SIG-M5 treated with dmso at 0.1 percent for 504 hours (cell line): ENCODE measurements around the gene DDX20.

Experiments
- DNase-seq: peaks from one replicate; lab custom pipeline; 2025; ENCODE audit not compliant: unreplicated experiment; lab: John Stamatoyannopoulos, UW

Gene DDX20

GRCh38 chr1:111746614-111746999 is 9.1 kb upstream of the DDX20 start:
- DNase-seq: no peak

GRCh38 chr1:111747282-111747734 is 8.4 kb upstream of the DDX20 start:
- DNase-seq: peak; percentile 81

GRCh38 chr1:111747947-111748346 is 7.8 kb upstream of the DDX20 start:
- no peak for DNase-seq

GRCh38 chr1:111749628-111750027 is 6.1 kb upstream of the DDX20 start:
- DNase-seq: no peak

GRCh38 chr1:111750856-111751255 is 4.8 kb upstream of the DDX20 start:
- DNase-seq: no peak

- DNase-seq: no peak
Observed at GRCh38 chr1:111751906-111752575, 3.7 kb upstream of the DDX20 start.

- no peak for DNase-seq
Observed at GRCh38 chr1:111754984-111755330, 744 bp upstream of the DDX20 start.

GRCh38 chr1:111756124-111756513 is 418 bp downstream of the DDX20 start:
- DNase-seq: no peak

GRCh38 chr1:111758373-111758772 is 2.7 kb downstream of the DDX20 start:
- peak; percentile 41 for DNase-seq

- DNase-seq: no peak
Observed at GRCh38 chr1:111761717-111762116, 6.0 kb downstream of the DDX20 start.

GRCh38 chr1:111762332-111762731 is 6.6 kb downstream of the DDX20 start:
- DNase-seq: no peak

GRCh38 chr1:111768023-111768422 is 12.3 kb downstream of the DDX20 start:
- no peak for DNase-seq

GRCh38 chr1:111768625-111769024 is 12.9 kb downstream of the DDX20 start:
- no peak for DNase-seq

- DNase-seq: peak; percentile 72
Observed at GRCh38 chr1:111769517-111770146, 13.9 kb downstream of the DDX20 start.

- no peak for DNase-seq
Observed at GRCh38 chr1:111770916-111771315, 15.2 kb downstream of the DDX20 start.

- no peak for DNase-seq
Observed at GRCh38 chr1:111775966-111776365, 20.3 kb downstream of the DDX20 start.

GRCh38 chr1:111776391-111776790 is 20.7 kb downstream of the DDX20 start:
- no peak for DNase-seq

- no peak for DNase-seq
Observed at GRCh38 chr1:111776861-111777260, 21.2 kb downstream of the DDX20 start.

GRCh38 chr1:111777301-111777700 is 21.6 kb downstream of the DDX20 start:
- no peak for DNase-seq

GRCh38 chr1:111778066-111778465 is 22.4 kb downstream of the DDX20 start:
- no peak for DNase-seq

GRCh38 chr1:111778541-111779051 is 22.9 kb downstream of the DDX20 start:
- no peak for DNase-seq

- DNase-seq: no peak
Observed at GRCh38 chr1:111779546-111779945, 23.8 kb downstream of the DDX20 start.
